NK-92 (cell line): Measurements from ENCODE around the gene PRKG2.
"Not testable (repeated sequence)": the region's sequence is repeated elsewhere in the genome, so short reads cannot be mapped to it uniquely, and the experiment has no call there.

Source experiments
- DNase-seq: peaks from one replicate; lab custom pipeline; 2025; ENCODE audit not compliant: unreplicated experiment; lab: John Stamatoyannopoulos, UW

Gene PRKG2, protein sequence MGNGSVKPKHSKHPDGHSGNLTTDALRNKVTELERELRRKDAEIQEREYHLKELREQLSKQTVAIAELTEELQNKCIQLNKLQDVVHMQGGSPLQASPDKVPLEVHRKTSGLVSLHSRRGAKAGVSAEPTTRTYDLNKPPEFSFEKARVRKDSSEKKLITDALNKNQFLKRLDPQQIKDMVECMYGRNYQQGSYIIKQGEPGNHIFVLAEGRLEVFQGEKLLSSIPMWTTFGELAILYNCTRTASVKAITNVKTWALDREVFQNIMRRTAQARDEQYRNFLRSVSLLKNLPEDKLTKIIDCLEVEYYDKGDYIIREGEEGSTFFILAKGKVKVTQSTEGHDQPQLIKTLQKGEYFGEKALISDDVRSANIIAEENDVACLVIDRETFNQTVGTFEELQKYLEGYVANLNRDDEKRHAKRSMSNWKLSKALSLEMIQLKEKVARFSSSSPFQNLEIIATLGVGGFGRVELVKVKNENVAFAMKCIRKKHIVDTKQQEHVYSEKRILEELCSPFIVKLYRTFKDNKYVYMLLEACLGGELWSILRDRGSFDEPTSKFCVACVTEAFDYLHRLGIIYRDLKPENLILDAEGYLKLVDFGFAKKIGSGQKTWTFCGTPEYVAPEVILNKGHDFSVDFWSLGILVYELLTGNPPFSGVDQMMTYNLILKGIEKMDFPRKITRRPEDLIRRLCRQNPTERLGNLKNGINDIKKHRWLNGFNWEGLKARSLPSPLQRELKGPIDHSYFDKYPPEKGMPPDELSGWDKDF

DNA sequence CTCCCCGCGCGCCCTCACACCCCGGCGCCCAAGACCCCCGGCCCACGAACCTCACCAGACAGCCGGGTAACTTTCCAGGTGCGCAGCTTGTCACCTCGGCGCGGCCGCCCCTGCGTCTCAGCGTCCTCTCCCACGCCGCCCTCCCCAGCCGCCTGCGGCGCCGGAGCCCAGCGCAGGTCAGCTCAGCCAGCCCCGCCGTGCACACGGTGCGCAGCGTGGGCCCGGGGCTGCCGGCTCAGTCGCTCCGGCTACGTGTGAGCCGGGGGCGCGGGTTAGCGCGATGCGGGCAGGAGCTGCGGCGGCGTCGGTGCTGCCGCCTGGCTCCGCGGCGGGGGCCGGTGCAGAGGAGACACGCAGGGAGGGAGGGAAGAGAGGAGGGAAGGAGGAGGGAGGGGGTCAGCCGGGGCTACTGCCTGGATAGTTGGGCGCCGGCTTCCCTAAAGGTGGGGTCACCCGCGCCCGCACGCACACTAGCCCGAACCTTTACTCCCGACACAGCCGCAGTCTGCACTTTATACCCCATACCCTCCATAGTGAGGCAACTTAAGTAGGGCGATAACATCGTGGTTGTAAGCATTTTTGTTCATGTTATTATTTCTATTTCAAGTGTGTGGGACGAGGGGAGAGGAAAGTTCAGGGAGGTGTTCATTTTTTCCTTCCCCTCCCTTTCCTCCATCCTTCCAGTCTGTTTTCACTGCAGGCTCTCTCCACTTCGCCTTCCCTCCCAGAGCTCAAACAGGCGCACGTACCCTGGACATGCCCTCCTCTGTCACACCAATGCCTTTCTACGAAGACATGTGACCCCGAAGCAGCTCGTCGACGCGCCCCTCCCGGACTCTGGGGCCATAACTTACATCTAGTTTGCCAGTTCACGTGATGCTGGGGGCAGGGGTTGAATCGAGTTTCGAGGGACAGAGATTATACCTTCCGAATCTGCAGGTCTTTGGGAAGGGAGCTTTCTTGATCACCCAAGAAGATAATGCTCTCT, at the start of gene PRKG2:
Gene PRKG2, minus strand, starts transcription at position 342 of the 988 bp plus-strand sequence. CDS start 10,175 bp downstream, outside the sequence.
- no peak for DNase-seq

DNA sequence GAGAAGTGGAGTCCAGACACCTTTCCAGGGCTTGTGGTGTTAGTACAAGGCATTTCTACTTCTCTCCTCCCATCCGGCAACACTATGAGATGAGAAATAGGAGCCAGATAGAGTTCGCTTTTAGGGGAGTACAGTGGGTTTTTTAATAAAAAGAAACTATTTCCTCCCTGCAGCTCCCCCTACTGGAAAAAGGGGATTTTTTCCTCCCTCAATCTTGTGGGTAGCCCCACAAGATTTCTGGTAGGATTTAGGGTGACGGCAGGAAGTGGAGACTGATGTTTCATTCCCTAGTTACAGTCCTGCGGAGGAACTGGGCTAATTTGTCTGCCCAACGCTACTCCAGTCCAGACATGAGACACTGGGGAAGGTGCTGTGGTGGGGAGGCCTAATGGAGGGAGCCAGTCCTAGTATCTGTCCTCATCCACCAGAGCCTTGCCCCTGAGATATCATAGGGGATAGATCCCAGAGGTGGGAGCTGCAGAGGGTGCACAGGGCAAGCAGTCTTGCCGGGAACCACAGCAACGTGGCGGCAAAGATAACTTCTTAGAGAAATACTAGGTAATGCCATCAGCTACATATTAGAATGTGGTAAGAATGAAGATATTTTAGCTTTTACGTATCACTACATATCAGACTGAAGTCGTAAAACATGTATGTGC, 45.5 kb upstream of the PRKG2 start:
- no peak for DNase-seq

DNA sequence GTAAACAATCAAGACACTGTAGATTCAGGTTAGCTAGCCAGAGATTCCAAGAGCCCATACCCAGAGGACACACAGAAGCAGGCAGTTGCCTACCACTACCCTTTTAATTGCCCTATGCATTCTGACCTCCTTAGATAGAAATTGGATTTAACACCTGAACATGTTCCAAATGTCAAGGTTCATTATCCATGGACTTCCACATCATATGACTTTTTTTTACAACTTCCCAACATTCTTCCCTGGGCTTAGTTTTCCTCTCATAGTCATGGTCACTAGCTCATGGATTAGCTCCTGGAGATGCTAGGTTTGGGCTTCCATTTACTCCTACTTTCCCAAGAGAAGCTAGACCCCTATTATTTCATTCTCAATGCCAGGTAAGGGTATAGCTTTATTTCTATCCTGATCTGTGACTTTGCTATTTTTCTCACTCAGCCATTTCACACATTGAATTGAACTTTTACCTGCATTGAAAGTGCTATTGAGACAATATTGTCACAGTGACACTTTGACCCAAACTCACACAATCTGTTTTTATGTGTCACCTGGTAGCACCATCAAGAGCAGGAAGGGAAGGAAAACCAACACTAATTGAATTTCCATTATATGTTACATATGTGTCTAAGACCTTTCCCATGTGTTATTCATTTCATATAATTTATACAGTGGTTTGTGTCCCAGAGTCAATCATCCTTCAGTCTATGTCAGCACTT, 44.0 kb upstream of the PRKG2 start:
- DNase-seq = no peak

DNA sequence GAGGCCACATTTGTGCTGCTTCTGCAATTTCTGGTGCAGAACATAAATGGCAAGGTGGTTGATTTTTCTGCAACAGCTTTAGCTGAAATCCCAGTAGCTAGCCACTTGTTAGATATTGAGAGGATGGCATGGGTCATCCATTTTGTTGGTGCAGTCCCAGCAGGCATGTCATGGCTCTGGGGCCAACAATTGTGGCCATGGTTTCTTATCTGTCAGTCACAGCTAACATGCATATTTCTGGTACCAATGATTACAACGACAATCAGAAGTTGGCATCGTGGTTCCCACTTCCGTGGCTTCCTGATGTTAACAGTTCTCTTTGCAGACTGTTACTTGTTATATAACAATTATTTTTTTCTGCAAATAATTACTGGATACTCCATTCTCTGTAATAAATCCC, 42.8 kb upstream of the PRKG2 start:
- DNase-seq = no peak

DNA sequence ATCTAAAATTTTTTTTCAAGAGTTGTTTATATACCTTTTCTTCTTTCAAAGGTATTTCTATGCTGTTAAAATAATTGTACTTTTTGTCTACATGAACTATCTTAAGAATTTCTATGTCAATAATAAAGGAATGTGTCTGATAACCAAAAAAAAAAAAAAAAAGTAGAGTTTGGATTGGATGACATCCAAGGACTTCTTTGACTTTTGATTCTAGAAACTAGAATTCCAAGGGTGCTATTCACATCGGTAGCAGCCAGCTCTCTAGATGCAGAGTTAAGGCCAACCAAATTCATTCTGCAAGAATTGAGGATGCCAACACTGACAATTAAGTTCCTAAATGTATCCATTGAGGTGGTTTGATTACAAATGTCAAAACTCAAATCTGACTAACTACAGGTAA, 42.0 kb upstream of the PRKG2 start:
- no peak for DNase-seq

DNA sequence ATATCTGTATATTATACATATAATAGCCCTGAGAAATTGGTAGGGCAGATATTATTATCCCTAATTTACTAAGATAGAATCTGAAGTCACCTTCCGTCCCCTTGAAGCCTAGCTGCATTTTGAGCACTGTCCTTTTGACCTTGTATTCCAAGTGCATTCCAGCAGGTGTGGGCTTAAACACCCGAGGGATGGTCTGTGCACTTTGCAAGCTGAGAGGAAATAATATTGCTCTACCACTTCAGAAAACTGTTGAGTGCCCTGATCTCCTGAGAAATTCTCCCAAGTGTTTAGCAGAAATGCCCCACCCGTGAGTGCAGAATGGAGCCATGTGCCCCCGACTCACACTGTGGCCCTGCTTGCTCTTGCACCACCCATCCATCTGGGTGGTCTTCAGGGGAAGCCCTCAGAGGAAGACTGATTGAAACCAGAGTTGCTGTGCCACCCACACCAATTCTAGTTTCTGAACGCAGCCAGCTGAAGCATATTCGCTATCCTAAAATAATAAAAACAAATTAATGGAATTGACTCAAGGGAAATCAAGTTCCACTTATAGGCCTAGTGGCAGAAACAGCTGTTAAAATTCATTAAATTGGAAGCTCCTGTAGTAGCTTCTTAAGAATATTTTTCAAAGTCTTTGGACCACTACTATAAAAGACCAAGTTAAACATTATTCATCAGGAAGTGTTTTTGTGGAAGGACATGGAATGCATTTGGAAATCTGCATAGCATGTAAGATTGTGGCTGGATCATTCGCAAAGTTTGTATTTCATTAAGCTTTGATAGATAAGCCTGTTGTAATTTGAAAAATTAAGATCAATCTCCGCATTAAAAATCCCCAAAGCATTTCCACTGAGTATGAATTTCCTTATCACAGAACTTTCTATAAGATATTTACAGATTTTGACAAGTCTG, 41.3 kb upstream of the PRKG2 start:
- no peak for DNase-seq

DNA sequence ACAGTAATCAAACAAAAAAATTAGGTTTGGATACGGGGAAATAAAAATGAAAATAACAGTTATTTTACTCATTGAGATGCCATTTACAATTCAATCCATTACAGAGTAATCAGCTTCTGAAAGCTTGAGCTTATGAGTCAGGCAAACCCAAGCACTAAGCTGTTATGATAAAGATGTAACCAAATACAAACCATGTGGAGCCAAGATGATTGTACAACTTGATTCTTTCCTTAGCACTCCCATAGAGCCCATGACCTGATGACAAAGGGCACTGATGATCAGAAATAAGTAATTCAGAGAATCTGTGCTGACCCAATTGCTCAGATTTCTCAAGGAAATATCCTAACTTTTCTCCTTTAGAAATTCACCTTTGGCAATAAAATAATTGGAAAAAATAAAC, 40.5 kb upstream of the PRKG2 start:
- no peak for DNase-seq

DNA sequence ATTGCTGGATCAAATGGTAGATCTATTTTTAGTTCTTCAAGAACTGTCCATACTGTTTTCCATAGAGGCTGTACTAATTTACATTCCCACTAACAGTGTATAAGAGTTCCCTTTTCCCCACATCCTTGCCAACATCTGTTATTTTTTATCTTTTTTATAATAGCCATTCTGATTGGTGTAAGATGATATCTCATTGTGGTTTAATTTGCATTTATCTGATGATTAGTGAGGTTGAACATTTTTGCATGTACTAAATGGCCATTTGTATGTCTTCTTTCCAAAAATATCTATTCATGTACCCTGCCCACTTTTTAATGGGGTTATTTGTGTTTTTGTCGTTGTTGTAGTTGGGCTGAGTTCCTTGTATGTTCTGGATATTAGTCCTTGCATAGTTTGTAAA, 35.4 kb upstream of the PRKG2 start:
- no peak for DNase-seq

DNA sequence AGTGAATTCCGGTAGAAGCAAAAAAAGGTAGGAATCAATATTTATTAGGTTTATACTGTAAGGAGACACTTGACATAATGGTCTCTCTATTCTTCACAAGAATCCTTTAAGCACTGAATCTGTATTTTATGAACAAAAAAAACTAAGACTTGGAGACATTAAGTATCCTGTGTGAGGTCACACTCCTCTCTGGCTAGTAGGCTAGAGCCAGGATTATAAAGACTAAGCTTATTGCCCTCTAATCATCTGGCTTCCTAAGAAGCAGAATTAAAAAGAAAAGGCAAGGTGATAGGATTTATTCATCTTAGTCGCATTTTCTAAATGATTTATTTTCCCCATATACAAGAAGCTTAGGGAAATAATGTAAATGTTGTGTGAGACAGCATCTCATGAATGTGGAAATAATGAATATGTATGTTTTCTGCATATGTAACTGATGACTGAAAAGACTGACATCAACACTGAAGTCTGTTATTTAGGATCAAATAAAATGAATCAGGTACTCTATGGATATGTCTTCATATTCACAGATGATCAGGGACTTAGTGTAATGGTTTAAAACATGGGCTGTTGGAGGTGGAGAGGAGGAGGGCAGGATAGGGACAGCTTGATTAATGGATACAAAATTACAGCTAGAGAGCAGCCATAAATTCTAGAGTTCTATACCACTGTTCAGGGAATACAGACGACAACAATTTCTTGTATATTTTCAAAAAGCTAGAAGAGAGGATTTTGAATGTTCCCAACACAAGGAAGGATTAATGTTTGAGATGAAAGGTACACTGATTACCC, 30.4 kb upstream of the PRKG2 start:
- no peak for DNase-seq

DNA sequence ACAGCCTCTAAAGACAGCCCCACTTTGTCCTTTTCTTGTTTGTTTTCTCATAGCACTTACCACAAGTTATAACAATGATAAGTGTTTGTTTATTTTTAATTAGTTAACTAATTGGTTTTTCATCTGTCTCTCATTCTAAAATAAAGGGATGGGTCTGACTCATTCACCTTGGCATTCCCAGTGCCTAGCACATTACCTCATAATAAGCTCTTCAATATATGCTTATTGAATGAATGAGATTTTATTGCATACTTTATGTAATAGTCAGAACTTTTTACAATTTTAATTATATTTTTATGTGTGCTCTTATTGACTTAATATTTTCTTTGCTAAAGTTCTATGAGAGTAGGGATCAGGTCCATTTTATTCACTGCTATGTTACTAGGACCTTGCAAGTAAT, 22.8 kb upstream of the PRKG2 start:
- DNase-seq = no peak

DNA sequence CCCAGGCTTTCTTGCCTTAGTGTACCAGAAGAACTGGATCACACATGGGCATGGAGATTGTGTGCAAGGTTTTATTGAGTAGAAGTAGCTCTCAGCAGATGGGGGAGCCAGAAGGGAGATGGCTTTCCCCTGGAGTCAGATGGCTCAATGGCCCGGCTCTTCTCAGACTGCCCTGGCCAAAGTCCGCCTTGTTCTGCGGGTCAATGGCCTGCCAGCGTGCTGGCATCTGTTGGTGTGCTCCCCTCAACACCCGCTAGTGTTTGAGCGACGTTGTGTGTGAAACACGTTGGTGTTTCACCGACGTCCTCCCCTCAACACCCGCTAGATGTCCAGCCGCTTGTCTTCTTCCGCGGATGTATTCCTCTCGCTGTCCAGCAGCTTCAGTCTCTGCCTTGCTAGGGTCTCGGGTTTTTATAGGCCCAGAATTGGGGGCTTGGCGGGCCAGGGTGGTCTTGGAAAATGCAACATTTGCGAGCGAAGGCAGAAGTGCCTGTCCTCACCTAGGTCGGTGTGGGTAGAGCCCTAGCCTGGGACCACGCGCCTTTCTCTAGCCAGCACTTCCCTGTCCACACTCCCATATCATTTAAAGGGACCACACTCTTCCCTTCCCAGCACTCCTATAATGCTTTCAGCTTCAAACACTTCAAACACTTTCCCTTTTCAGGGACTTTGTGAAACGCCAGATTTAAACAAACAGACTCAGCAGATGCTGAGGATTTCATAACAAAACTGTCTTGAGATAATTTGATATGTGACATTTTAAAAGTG, 21.1 kb upstream of the PRKG2 start:
- DNase-seq = no peak

DNA sequence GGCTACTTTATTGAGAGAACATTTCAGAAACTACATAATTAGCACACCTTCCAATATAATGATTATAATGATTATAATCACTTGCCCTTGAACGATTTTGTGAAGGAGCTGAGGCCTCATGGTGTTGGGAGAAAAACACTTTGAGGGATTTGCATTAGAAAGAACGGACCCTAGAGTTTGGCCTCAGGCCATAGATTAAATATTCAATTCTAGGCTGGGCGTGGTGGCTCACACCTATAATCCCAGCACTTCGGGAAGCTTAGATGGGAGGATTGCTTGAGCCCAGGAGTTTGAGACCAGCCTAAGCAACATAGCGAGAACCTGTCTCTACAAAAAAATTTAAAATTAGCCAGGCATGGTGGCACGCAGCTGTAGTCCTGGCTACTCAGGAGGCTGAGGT, 12.9 kb upstream of the PRKG2 start:
- no peak for DNase-seq

DNA sequence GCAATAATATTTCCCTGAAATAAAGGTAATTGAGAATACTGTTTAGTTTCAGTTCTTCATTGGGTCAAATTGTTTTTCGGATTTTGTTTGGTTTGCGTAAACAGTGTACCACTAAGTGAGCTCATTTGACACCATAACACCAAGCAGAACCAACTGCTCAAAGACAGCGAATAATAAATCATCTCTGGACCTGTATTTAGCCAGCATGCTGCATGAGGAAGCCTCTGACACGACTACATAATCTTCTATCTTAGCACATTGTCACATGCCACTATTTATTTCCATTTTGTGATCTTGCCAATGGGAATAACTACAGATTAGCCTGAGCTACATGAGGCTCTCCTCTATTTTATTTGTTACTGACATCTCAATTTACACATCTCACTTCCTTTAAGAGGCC, 12.1 kb upstream of the PRKG2 start:
- no peak for DNase-seq

DNA sequence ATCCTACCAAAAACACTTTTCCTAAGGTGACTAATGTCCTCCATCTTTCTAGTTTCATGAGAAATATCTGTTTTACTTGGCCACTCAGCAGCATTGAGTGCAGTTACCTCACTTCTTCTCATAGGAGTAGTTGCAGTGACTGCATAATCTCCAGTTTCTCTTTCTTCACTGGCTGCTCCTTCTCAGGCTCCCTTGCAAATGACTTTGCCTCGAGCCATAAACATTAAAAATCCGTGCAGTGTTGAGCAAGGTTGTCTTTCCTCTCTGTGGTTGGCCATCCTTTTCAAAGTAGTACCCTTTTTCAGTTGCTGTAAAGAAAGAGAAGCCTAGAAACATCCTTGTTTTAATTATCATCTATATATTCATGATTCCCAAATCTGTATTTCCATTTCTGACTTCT, 10.2 kb upstream of the PRKG2 start:
- no peak for DNase-seq

DNA sequence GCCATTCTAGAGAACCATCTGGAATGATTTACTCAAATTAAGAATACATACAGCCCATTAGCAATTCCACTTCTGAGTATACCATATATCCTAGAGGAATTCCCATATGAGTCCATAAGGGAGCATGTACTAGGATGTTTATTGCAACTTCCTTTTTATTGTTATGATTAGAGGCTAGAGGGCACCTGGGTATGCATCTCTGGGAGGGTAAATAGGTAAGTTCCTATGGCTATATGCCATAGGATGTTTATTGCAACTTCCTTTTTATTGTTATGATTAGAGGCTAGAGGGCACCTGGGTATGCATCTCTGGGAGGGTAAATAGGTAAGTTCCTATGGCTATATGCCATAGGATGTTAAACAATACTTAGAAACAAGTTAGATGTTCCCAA, 7.1 kb upstream of the PRKG2 start:
- not testable (repeated sequence) for DNase-seq

DNA sequence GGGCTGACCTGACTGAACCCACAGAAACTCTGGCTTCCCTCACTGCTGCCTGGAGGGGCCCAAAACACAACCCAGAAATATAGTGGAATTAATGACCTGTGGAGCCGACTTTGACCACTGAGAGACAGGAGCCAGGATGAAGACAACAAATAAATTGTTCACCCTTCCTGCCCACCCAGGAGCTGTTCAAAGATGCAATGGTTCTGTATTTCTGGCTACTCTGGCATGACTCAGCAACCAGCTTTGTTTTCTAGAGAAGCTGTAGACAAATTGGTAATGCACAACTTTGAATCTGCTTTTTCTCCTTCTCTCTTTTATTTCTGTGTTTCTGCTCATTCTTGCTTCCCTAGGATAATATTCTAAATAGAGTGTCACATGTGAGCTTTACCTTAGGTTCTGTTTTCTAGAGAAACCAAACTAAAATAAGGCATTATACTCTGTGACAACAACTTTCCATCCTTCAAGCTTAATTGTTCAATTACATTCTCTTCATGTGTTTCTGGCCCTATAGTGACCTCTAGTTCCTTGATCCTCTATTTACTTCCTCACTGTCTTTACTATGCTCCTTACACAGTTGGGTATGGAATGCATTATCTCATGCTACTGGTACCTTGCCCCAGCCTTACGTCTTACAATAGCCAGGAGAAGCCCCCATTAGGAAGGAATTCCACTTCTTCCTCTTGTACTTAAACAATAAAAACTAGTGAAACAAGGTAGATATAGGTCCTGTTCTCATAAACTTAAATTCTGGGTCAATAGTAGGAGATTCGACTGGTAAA, 6.5 kb upstream of the PRKG2 start:
- DNase-seq = no peak

DNA sequence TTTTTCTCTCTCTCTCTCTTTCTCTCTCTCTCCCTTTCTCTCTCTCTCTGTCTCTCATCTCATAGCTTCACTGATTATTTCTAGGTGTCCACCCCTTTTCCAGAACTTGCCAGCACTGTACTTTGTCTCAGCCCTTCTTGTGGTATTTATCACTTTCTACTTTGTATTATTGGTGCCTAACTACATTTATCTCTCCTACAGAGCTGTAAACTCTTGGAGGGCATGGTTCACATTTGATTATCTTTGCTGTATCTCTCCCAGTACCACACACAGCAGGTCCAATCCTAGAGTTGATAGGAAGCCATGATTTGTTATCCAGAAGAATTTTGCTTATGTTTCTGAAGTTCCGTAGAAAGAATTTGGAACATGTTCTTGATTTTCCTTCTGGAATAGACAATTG, 5.2 kb upstream of the PRKG2 start:
- DNase-seq = no peak
